ENCODE data around the gene MPRIP.

Gene MPRIP

DNA sequence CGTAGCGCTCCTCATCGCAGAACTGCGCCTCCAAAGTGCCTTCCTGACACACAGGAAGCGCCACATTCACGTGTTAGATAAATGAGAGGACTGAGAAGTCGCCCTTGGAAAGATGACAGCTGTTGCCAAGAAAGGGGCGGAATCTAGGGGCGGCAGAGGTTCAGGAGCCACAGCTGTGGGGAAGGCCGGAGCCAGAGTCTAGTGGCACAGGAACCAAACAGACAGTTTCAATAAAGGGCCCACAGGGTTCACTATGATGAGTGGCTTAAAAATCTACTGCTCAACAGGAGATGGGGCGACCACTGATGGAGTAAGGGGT is 190.0 kb downstream of the MPRIP start:
- no peak for DNase-seq (ENCODE audit: low spot score)
- TF ChIP-seq, protein P1, sequence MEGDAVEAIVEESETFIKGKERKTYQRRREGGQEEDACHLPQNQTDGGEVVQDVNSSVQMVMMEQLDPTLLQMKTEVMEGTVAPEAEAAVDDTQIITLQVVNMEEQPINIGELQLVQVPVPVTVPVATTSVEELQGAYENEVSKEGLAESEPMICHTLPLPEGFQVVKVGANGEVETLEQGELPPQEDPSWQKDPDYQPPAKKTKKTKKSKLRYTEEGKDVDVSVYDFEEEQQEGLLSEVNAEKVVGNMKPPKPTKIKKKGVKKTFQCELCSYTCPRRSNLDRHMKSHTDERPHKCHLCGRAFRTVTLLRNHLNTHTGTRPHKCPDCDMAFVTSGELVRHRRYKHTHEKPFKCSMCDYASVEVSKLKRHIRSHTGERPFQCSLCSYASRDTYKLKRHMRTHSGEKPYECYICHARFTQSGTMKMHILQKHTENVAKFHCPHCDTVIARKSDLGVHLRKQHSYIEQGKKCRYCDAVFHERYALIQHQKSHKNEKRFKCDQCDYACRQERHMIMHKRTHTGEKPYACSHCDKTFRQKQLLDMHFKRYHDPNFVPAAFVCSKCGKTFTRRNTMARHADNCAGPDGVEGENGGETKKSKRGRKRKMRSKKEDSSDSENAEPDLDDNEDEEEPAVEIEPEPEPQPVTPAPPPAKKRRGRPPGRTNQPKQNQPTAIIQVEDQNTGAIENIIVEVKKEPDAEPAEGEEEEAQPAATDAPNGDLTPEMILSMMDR (IDR thresholded peaks at IDR 0.05; ENCODE audit: extremely low read depth, insufficient read depth, missing control alignments): no peak
- in situ Hi-C loops (cut with MboI; ENCODE audit: low pct_unique_long_range_greater_than_20kb, low sequenced_read_pairs, unreplicated experiment): no loop called here

DNA sequence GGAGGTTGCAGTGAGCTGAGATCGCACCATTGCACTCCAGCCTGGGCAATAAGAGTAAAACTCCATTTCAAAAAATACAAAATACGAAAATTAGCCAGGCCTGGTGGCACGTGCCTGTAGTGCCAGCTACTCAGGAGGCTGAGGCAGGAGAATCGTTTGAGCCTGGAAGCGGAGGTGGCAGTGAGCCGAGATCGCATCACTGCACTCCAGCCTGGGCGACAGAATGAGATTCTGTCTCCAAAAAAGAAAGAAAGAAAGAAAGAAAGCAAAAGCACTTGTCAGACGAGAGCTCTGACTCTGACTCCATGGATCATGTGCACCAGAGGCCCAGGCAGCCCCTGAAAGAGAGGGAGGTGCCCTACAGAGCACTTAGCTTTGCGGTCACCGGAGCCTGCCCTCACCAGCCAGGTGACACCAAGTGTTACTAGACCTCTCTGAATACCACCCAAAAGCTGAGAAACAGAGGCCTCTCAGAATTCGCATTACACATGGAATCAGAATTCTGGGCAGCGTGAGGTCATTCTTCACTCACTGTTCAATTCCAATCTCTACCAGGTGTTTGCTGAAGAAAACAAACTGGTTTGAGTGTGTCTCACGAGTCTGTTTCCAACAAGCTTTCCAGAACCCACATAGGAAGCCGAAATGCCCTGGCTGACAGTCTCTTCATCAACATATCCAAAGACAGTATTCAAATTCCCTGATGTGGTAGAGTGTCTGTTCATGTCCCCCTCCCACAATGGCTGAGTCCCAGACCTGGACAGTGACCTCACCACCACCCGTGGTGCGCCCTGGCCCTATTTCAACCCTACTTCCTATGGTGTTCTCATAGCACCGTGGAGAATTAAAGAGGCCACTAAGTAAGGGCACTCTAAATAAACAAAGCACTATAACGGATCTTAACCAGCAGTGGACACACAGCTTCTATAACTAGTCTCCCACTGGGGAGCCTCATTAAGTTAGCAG is 193.2 kb downstream of the MPRIP start:
- in situ Hi-C loops (cut with MboI; ENCODE audit: low pct_unique_long_range_greater_than_20kb, low sequenced_read_pairs, unreplicated experiment): no loop called here
- no peak for DNase-seq (ENCODE audit: low spot score)
- TF ChIP-seq, protein P1 (IDR thresholded peaks at IDR 0.05; ENCODE audit: extremely low read depth, insufficient read depth, missing control alignments): no peak

DNA sequence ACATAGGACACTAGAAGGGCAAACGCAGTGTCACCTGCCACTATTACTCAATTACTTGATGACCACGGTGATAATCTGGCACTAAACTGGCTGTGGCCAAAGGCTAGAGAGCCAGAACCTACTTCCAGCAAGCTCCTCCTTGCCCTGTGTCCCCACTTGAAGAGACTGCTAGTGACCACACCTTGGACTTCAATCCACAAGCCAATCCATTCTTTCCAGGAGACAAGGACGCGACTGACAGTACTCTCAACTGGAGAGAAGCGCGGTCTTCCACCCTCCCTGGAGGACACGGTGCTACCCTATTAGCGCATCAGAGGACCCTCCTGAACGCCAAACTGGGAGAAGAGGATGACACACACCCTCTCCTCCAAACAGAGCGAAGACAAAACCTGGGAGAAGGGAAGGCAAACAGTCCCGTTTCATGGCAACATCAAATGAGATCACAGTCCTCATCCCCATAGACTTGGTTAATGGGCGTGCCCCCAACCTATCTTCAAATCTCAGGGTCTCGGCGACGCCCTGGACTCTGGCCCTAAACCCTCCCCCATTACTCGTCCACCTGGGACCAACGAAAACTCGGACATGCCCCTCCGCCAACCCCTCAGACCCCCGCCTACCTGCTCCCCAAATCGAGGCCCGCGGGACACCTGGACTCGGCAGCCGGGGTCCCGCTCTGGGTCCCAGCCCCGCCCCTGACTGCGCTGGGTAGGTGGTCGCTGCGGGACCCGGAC is 194.2 kb downstream of the MPRIP start:
- peak; percentile 31 for DNase-seq (ENCODE audit: low spot score)
- in situ Hi-C loops (cut with MboI; ENCODE audit: low pct_unique_long_range_greater_than_20kb, low sequenced_read_pairs, unreplicated experiment): no loop called here
- TF ChIP-seq, protein P1 (IDR thresholded peaks at IDR 0.05; ENCODE audit: extremely low read depth, insufficient read depth, missing control alignments): no peak

DNA sequence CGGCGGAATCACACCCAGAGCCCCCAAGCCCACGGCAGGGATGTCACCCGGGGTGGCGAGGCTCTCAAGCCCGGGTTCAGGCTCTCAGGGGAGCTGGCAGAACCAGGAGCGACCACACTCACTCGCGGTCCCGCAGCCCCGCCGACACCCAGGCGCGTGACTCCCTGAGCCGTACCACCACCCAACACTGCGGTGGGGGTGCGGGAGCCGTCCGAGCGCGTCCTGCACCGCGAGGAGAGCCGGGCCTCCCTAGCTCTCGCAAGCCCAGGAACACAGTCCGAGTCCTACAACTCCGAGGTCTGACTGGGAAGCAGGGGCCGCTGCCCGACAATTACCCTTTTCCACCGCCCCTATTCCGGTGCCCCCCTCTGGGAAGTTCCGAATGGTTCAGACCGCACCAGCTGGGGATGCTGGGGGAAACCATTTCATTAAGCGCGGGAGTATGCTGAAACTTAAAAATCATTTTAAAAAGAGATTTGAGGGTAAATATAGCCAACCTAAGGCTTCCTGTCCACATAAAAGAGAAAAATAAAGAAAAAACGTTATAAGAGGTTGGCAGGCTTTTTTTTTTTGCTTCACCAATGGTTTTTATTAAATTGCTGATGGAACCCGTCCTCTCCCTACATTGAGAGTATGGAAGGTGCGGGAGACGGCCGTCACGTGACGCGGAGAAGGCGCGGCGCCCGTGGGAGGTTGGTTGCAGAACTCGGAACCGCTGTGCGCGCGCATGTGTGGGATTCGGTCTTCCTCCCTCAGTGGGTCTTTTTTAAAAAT is 195.0 kb downstream of the MPRIP start, which contains the start of gene FLCN:
Gene FLCN (minus strand): TSS at position 143 of the 774 bp plus-strand sequence. CDS start 9,031 bp downstream, outside the sequence.
- peak; percentile 92 for DNase-seq (ENCODE audit: low spot score)
- TF ChIP-seq, protein P1 (IDR thresholded peaks at IDR 0.05; ENCODE audit: extremely low read depth, insufficient read depth, missing control alignments): no peak
- in situ Hi-C loops (cut with MboI; ENCODE audit: low pct_unique_long_range_greater_than_20kb, low sequenced_read_pairs, unreplicated experiment): no loop called here

DNA sequence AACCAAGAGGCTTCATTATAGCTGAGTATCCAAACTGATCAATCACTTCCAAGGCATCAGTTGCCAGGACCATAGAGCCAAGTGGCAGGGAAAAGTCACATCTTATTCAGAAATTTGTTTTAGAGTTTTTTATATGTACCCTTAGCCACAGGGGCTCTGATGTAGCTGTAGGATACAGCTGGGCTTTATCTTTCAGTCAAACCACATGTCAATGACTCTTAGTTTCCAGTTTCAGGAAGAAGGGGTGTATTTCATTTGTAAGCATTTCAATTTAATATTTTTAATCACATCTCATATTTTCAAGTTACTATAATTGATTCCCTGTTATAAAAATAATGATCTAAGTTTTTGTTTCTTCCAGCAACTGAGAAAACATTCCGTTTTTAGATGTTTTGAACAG is 197.6 kb downstream of the MPRIP start:
- in situ Hi-C loops (cut with MboI; ENCODE audit: low pct_unique_long_range_greater_than_20kb, low sequenced_read_pairs, unreplicated experiment): no loop called here
- TF ChIP-seq, protein P1 (IDR thresholded peaks at IDR 0.05; ENCODE audit: extremely low read depth, insufficient read depth, missing control alignments): no peak
- DNase-seq (ENCODE audit: low spot score): no peak

DNA sequence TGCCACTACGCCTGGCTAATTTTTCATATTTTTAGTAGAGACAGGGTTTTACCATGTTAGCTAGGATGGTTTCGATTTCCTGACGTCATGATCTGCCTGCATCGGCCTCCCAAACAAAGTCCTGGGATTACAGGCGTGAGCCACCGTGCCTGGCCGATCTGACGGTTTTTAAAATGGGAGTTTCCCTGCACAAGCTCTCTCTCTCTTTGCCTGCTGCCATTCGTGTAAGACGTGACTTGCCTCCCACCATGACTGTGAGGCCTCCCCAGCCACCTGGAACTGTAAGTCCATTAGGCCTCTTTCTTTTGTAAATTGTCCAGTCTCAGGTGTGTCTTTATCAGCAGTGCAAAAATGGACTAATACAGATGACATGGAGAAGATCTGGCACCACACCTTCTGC is 199.4 kb downstream of the MPRIP start:
- TF ChIP-seq, protein P1 (IDR thresholded peaks at IDR 0.05; ENCODE audit: extremely low read depth, insufficient read depth, missing control alignments): no peak
- in situ Hi-C loops (cut with MboI; ENCODE audit: low pct_unique_long_range_greater_than_20kb, low sequenced_read_pairs, unreplicated experiment): no loop called here
- DNase-seq (ENCODE audit: low spot score): no peak
